Panc1 (cell line): ENCODE data around the gene PGM2. TPM values are rescaled to one million over a fixed set of nuclear protein-coding genes. Genes with fewer than 3 reads are reported as not detected.

Experiments
- ATAC-seq: fragments of 200-7000 bp; cut with Tn5 transposase; 2 replicates; pipeline ENCODE4 v1.9.1; 2020; ENCODE audit warnings: mild to moderate bottlenecking, moderate library complexity
- BruUV-seq: library from RNA; stranded (reverse); fragments of 400-500 nt; replicated peaks from 2 replicates; lab custom pipeline; 2021; lab: Mats Ljungman, UMichigan
- CTCF ChIA-PET: fragments of 300-600 bp; sonication (Branson Sonifier 250); formaldehyde crosslinking; loops from one replicate; lab custom pipeline; 2022; ENCODE audit warnings: antibody characterized with exemption; lab: Charles Lee
- POLR2A ChIA-PET: fragments of 300-600 bp; sonication (Branson Sonifier 250); formaldehyde crosslinking; loops from one replicate; lab custom pipeline; 2022; ENCODE audit warnings: antibody characterized with exemption; lab: Charles Lee
- DNase-seq: peaks from one replicate; pipeline ENCODE4 v3.0.0-alpha.2; 2010; ENCODE audit warnings: low read depth, low spot score
- H3K27ac ChIP-seq: 2 replicates; pipeline ENCODE4 v1.5.1; 2011; ENCODE audit warnings: mild to moderate bottlenecking, low read length, inconsistent platforms
- H3K27me3 ChIP-seq: fragments of 200-500 bp; sonication (Bioruptor generic); 2 replicates; pipeline ENCODE4 v1.6.0; 2014; ENCODE audit warnings: low read length, inconsistent platforms; ENCODE audit not compliant: control insufficient read depth, insufficient read depth
- H3K36me3 ChIP-seq: fragments of 200-500 bp; sonication (Bioruptor generic); 2 replicates; pipeline ENCODE4 v1.5.1; 2014; ENCODE audit warnings: inconsistent platforms, mild to moderate bottlenecking, low read length, moderate library complexity; ENCODE audit not compliant: control insufficient read depth, insufficient read depth
- H3K4me1 ChIP-seq: 2 replicates; pipeline ENCODE4 v1.5.1; 2011; ENCODE audit warnings: inconsistent platforms, mild to moderate bottlenecking, low read length, moderate library complexity; ENCODE audit not compliant: control insufficient read depth, insufficient read depth
- H3K4me3 ChIP-seq, 2 experiments: 2 replicates each; pipeline ENCODE4 v1.5.1; 2011 to 2012; ENCODE audit warnings: low read depth in 2 of 2, low read length in 2 of 2, mild to moderate bottlenecking in 2 of 2, inconsistent platforms in 1 of 2, moderate library complexity in 1 of 2
- H3K9me3 ChIP-seq: fragments of 200-500 bp; sonication (Bioruptor generic); 2 replicates; pipeline ENCODE4 v1.5.1; 2014; ENCODE audit warnings: low read depth, mild to moderate bottlenecking, inconsistent platforms, low read length, moderate library complexity; ENCODE audit not compliant: control insufficient read depth, insufficient read depth
- POLR2AphosphoS5 ChIP-seq: IDR thresholded peaks from 2 replicates; pipeline ENCODE4 v1.6.1; 2012; ENCODE audit warnings: mild to moderate bottlenecking, low read depth, low read length, moderate library complexity
- SIN3A ChIP-seq: IDR thresholded peaks from 2 replicates; pipeline ENCODE4 v1.6.1; 2012; ENCODE audit warnings: low read depth, mild to moderate bottlenecking, low read length, moderate library complexity, borderline replicate concordance; ENCODE audit not compliant: insufficient read depth
- TCF7L2 ChIP-seq: IDR thresholded peaks from 2 replicates; pipeline ENCODE4 v1.6.1; 2011; ENCODE audit warnings: mild to moderate bottlenecking, low read depth, low read length, inconsistent platforms
- in situ Hi-C: cut with HindIII; loops from 2 replicates; pipeline ENCODE4 v1.10.0; 2016; ENCODE audit warnings: low sequenced_read_pairs, low pct_unique_long_range_greater_than_20kb
- intact Hi-C: fragments of 100-400 bp; cut with micrococcal nuclease; formaldehyde crosslinking; loops from one replicate; pipeline ENCODE4 v1.10.0; 2022; ENCODE audit not compliant: unreplicated experiment
- total RNA-seq: library from RNA; stranded (reverse); gene quantifications from one replicate; pipeline ENCODE4 v1.2.1, GENCODE V29; 2021; ENCODE audit not compliant: unreplicated experiment
- TF ChIP-seq, protein P1 (sequence below): fragments of 450-650 bp; IDR thresholded peaks from 2 replicates; pipeline ENCODE4 v1.5.1; 2017; ENCODE audit warnings: mild to moderate bottlenecking
- TF ChIP-seq, protein P2 (sequence below), 2 experiments: IDR thresholded peaks; 2 replicates each; pipeline ENCODE4 v1.6.1; 2011 to 2012; ENCODE audit warnings: low read depth in 2 of 2, control low read depth in 1 of 2, low read length in 1 of 2, mild to moderate bottlenecking in 1 of 2, moderate library complexity in 1 of 2; ENCODE audit not compliant: insufficient read depth in 1 of 2

PGM2 gene
- total RNA-seq, 1 experiment from 2014 or later = 15.4 TPM

DNA sequence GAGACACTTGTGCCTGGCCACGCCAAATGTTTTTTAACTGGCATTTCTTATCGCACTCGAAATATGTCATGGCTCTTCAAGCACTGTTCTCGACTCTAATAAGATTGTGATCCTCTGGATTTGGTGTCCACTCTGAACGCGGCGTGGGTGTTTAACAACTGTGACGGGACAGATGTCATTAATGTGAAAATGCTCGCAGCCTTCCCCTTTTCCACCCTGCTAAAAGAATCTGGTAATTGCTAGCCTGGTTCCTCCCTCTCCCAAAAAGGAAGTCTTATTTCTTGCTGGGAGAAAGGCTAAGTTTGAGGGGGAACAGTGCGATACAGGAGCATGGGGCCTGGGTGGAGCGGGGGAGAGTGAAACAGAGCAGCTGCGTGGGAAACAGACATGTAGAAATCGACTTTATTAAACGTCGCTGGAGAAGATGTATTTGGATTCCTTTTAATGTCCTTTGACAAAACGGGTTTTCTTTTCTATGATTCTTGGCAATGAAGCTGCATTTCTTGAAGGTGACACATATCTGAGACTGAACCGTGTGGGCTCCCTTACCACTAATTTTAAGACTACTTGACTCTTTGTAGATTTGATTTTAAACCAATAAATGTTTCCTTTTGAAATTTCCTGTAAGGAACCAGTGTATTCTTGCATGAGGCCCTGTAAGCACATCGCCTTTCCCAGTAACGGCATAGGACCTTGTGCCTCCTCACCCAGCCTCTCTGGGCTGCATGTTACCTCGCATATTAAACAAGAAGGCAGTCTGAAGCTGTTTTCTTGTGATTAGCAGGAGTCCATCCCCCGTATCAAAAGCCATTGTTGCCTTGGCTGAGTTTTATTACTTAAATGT, 82.2 kb downstream of the PGM2 start:
- DNase-seq (no peak), ATAC-seq (no peak)
- Histone ChIP-seq H3K9me3 (no peaks in the 10 kb centered on the region), H3K36me3 (no peaks in the 10 kb centered on the region), H3K27me3 (peaks cover 4% of the 10 kb centered on the region), H3K4me1 (no peaks in the 10 kb centered on the region), H3K4me3 (no peak overlapping the region), H3K27ac (no peak overlapping the region)
- TF ChIP-seq POLR2AphosphoS5 = no peak
- intact Hi-C loops = no loop called here
- in situ Hi-C loops = no loop called here
- POLR2A ChIA-PET = no interaction called here
- BruUV-seq = no TSS peak
- CTCF ChIA-PET = no interaction called here

DNA sequence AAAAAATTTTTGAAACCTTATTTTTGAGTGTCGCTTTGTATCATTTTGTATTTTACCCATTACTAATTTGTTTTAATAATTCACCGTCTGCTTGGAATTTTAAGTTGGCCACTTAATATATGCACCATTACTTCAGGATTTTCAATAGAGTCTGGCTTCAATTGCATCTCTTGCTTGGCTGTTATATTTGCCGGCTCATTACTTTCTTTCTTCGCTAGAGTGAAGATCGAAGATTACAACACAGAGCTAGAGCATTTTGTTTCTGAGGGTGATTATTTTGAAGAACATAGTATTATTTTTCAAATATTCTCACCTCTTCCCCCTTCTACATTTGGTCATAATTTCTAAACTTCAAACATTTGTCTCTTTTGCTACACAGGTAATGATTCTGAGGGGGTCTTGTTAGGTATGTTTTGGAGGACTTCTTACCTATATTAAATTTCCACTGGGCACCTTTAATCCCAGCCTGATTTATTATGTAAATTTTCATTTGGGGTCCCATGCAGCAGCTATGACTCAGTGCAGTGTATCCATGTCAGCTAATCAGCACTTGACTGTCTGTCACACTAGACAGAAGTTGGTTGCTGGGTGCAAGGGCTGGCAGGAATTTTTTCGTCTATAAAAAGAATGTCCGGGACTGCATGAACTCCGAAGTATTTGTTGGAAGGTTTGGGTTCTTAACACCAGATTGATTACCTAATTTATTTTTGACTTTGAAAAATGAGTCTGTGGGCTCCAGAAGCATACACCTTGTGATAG, 83.0 kb downstream of the PGM2 start:
- intact Hi-C loops = no loop called here
- H3K27me3 ChIP-seq = peaks cover 6% of the 10 kb centered on the region
- ATAC-seq = no peak
- no peaks in the 10 kb centered on the region for H3K4me1 ChIP-seq
- H3K36me3 ChIP-seq = no peaks in the 10 kb centered on the region
- no TSS peak for BruUV-seq
- no peak for DNase-seq
- CTCF ChIA-PET = no interaction called here
- no peaks in the 10 kb centered on the region for H3K9me3 ChIP-seq
- in situ Hi-C loops = no loop called here
- no peak overlapping the region for H3K27ac ChIP-seq
- no peak overlapping the region for H3K4me3 ChIP-seq
- POLR2A ChIA-PET = no interaction called here
- TF ChIP-seq, protein P1, sequence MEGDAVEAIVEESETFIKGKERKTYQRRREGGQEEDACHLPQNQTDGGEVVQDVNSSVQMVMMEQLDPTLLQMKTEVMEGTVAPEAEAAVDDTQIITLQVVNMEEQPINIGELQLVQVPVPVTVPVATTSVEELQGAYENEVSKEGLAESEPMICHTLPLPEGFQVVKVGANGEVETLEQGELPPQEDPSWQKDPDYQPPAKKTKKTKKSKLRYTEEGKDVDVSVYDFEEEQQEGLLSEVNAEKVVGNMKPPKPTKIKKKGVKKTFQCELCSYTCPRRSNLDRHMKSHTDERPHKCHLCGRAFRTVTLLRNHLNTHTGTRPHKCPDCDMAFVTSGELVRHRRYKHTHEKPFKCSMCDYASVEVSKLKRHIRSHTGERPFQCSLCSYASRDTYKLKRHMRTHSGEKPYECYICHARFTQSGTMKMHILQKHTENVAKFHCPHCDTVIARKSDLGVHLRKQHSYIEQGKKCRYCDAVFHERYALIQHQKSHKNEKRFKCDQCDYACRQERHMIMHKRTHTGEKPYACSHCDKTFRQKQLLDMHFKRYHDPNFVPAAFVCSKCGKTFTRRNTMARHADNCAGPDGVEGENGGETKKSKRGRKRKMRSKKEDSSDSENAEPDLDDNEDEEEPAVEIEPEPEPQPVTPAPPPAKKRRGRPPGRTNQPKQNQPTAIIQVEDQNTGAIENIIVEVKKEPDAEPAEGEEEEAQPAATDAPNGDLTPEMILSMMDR = no peak
- TF ChIP-seq, protein P2, sequence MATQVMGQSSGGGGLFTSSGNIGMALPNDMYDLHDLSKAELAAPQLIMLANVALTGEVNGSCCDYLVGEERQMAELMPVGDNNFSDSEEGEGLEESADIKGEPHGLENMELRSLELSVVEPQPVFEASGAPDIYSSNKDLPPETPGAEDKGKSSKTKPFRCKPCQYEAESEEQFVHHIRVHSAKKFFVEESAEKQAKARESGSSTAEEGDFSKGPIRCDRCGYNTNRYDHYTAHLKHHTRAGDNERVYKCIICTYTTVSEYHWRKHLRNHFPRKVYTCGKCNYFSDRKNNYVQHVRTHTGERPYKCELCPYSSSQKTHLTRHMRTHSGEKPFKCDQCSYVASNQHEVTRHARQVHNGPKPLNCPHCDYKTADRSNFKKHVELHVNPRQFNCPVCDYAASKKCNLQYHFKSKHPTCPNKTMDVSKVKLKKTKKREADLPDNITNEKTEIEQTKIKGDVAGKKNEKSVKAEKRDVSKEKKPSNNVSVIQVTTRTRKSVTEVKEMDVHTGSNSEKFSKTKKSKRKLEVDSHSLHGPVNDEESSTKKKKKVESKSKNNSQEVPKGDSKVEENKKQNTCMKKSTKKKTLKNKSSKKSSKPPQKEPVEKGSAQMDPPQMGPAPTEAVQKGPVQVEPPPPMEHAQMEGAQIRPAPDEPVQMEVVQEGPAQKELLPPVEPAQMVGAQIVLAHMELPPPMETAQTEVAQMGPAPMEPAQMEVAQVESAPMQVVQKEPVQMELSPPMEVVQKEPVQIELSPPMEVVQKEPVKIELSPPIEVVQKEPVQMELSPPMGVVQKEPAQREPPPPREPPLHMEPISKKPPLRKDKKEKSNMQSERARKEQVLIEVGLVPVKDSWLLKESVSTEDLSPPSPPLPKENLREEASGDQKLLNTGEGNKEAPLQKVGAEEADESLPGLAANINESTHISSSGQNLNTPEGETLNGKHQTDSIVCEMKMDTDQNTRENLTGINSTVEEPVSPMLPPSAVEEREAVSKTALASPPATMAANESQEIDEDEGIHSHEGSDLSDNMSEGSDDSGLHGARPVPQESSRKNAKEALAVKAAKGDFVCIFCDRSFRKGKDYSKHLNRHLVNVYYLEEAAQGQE (IDR thresholded peaks at IDR 0.05; ENCODE audit: insufficient read depth in 1 of 2, low read depth in 2 of 2, low read length in 1 of 2) = no peak
- TF ChIP-seq POLR2AphosphoS5 (no peak), TCF7L2 (no peak), SIN3A (no peak)

DNA sequence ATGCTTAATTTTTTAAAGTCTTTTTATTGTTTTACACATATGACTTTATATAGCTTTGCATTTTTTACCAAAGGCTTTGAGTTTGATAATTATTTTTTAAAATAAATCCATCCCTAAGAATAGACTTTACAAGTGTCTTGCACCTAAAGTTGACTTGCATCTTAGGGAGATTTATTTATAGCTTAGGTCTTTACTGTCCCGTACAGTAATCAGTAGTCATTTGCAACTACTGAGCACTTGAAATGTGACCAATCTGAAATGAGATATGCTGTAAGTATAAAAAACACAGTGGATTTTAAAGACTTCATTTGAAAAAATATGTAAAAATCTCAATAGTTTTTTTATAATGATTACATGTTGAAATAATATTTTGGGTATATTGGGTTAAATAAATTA, 83.6 kb downstream of the PGM2 start:
- POLR2A ChIA-PET = no interaction called here
- CTCF ChIA-PET = no interaction called here
- Histone ChIP-seq H3K4me3 (no peak overlapping the region), H3K27ac (no peak overlapping the region), H3K4me1 (no peaks in the 10 kb centered on the region), H3K9me3 (no peaks in the 10 kb centered on the region), H3K36me3 (no peaks in the 10 kb centered on the region), H3K27me3 (peaks cover 6% of the 10 kb centered on the region)
- DNase-seq (no peak), ATAC-seq (no peak)
- no TSS peak for BruUV-seq
- intact Hi-C loops = no loop called here
- in situ Hi-C loops = no loop called here
- TF ChIP-seq, protein P1 = no peak
- TF ChIP-seq, protein P2 (IDR thresholded peaks at IDR 0.05; ENCODE audit: insufficient read depth in 1 of 2, low read depth in 2 of 2, low read length in 1 of 2) = no peak
- TF ChIP-seq TCF7L2 (no peak), POLR2AphosphoS5 (no peak), SIN3A (no peak)
